GM21526 (cell line): Measurements from ENCODE around the gene WWOX.

ENCODE experiments used
- ATAC-seq: cut with Tn5 transposase; IDR thresholded peaks from one replicate; pipeline ENCODE4 v1.9.1; 2021; ENCODE audit warnings: moderate library complexity; ENCODE audit not compliant: unreplicated experiment, low FRiP score

Gene WWOX

DNA sequence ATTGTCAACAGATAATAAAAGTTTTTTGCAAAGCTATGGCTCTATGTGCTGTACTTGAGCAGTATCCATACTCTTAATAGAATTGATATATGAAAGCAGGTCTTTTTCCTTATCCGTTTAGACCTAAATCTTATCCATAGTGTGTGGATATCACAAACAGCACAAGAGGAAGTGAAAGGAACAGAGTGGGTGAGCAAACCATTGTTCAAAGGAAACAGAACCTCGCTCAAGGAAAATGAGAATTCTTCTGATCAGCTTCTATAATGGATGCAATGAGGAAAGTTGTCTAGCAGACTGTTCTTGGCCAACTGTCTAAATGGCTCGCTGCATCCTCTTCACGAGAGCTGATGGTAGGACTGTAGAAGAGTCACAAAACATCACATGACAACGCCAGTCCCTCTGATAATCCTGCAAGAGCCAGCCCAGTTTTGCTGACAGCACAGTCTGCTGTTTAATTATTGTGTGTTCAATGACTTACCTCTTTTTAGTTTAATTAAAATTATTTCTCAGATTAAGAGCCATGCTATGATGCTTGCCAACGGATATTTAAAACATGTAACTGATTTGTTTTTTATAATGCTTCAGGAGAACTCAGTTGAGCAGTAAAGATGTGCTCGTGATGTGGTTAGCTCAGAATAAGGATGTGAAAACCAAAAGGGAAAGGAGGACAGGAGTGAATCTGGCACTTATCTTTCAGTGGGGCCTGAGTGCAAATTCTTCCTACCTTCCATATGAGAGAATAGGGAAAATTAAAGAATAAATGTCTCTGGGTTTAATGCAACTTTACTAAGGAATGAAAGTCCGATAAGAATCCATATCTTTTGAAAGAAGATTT is 38.5 kb downstream of the WWOX start:
- no peak for ATAC-seq

DNA sequence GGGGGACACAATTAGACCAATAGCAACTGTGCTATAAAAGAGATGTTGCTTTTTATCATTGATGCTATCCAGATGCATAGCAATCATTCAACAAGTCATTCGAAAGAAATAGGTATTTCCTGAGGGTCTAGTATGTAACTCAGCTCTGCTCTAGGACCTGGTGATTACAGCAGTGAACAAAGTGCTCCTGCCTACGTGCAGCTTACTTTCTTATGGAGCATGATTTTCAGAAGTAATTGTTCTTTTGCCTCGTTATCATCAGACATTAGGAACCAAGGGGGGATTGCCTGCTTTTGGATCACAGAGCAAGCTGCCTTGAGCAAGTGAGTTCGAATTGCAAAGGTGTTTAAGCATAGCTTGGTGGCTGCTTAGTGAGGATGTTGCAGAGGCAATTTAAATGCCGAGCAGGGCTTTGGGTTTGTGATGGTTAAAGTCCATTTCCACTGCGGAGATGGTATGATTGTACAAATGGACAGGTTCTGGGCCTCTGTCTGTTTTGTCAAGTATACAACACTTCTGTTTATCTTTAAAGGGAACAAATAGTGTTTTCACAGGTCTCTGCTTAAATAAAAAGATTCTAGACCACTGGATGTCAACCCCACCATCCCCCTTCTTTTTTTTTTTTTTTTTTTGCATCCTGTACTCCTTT is 41.5 kb downstream of the WWOX start:
- no peak for ATAC-seq

- no peak for ATAC-seq
Observed at GRCh38 chr16:78142788-78143187, 43.3 kb downstream of the WWOX start.

DNA sequence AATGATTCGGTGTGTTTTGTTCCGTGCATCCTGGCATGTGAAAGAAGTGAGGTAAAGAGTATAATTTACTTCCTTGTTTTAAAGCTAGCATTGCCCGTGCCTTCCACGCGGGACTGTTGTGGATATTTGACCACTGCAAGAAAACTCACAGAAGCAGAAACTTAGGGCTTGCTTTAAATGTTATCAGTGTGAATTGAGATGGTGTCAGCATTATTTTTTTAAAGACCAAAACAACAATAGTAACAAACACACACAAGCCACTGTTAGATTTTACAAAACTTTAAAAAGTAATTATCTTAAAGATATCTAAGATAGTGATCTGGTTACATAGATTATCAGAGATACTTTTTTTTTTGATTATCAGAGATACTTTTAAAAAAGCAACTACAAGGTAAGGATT is 47.4 kb downstream of the WWOX start:
- no peak for ATAC-seq

DNA sequence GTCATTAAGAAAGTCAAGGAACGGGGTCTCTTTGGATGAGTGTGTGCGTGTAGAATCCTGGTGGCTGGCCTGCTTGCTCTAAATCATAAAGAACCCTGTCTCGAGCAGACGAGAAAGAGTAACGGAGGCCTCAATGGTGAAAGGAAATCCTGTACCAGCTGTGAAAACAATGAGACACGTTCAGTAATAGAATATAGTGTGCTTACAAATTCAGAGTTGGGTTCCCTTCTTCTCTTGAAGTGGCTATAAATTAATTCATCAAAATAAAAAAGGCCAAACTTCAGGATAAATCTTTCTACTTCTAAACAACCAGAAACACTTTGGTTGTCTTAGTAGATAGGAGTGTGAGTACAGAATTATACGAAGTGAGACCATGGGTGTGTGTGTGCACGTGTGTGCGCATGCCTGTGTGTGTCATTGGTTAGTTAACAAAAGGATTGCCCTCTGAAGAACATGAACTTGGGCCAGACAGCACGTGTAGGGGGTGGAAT is 48.5 kb downstream of the WWOX start:
- ATAC-seq: no peak

DNA sequence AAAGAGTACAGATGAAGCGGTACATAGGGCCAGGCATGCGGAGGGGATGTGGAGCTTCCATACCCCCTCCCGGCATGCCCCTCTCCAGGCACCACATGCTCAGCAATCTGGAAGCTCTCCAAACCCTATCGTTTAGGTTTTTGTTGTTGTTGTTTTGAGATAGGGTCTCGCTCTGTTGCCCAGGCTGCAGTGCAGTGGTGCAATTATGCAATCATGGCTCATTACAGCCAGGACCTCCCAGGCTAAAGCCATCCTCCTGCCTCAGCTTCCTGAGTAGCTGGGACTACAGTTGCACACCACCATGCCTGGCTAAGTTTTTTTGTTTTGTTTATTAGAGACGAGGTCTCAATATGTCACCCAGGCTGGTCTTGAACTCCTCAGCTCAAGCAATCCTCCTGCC is 50.8 kb downstream of the WWOX start:
- no peak for ATAC-seq

DNA sequence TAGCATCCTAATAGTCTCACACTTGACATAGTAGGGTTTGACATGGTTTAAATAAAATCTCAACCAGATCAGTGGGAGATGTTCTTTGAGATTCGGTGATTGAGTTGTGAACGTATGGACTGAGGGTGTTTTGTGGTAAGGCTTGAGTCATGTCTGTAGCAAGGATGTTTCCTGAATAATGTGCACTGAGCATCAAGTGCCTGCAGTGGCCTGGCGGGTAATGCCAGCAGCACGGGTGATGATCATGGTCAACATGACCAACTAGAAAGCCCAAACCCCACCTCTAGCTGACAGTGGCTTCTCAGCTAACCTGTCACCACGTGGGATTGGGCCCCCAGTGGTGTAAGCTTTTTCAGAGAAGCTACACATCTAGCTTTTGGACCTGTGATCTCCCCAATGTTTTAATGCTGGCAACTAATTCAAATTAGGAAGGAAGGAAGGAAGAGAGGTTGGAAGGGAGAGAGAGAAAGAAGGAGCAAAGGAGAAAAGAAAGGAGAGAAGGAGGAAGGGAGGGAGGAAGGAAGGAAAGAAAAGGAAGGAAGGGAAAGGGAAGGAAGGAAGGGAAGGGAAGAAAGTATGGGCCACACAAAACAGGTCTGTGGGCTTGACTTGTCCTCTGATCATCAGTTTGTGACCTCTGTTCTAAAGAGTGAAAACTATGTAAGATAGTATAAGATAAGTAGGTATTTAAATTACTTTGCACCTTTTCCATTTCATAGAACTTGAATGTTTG is 55.4 kb downstream of the WWOX start:
- ATAC-seq: no peak

GRCh38 chr16:78155791-78156345 is 56.4 kb downstream of the WWOX start:
- no peak for ATAC-seq

DNA sequence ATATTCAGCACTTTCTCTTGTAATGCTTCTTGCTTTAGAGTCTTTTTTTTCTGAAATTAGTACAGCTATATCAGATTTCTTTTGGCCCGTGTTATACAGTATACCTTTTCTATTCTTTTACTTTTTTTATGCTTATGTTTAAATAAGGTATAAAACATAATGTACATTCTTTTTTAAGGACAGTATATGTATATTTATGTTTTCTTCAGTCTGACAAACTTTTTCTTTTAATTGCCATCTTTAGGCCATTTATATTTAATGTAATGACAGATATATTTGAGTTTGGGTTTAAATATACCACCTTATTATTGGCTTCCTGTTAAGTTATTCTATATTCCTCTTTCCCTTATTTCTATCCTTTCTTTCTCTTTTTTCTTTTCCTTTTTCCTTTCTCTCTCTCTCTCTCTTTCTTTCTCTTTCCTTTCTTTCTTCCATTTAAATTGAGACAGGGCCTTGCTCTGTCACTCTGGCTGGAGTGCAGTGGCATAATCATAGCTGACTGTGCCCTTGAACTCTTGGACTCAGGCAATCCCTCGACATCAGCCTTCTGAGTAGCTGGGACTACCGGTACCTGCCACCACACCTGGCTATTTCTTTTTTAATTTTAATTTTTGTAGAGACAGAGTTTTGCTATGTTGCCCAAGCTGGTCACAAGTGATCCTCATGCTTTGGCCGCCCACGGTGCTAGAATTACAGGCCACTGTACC is 61.7 kb downstream of the WWOX start:
- no peak for ATAC-seq

GRCh38 chr16:78163772-78164670 is 64.6 kb downstream of the WWOX start:
- no peak for ATAC-seq

GRCh38 chr16:78170494-78170933 is 71.1 kb downstream of the WWOX start:
- ATAC-seq: no peak

DNA sequence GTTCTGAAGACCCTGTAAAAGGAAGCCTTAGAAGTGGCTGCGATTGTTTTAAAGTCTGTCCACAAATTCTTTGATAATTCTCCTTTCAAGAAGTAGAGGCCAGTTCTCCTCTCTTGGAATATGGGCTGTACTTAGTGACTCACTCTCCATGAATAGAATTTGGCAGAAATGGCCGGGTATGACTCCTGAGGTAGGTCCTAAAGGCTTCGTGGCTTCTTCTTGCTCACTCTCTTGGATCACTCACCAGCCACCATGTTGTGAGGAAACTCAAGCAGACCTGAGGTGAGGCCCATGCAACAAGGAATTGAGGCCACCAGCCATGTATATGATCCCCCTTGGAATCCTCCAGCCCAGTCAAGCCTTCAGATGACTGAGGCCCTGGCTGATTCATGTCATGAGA is 75.8 kb downstream of the WWOX start:
- no peak for ATAC-seq

DNA sequence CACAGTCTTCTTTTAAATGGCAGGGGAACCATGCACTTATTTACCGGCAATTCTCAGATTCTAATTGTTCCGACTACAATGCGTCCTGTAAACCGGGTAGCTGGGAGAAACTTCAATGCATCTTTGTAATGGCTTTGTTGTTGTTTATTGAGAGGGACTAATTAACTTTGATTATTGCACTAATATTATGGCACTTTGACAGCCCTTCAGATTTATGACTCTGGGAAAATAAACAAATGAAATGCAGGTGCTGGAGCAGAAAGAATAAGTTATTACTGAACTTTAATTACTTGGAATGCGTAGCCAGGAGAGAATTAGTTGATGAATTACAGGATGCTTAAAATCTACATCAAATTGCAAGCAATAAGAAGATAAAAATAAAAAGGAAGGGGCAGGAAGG is 77.0 kb downstream of the WWOX start:
- no peak for ATAC-seq

DNA sequence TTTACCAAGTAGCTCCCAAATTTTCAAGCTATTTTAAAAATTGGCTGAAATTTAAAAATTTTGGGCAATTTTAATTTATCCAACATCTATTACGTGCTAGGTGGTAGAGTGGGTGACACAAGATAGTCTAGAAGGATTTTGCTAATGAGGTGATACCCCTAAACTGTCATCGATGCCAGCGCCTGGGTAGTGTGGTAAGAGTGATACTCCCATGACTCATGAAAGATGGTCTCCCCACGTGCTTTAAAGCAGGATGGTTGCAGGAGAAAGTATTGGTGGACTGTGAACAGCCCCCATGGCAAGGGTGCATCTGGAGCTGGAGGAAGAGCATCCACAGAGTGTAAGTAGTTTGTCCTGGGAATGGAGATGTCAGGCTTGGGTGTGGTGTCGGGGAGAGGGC is 77.8 kb downstream of the WWOX start:
- ATAC-seq: no peak

DNA sequence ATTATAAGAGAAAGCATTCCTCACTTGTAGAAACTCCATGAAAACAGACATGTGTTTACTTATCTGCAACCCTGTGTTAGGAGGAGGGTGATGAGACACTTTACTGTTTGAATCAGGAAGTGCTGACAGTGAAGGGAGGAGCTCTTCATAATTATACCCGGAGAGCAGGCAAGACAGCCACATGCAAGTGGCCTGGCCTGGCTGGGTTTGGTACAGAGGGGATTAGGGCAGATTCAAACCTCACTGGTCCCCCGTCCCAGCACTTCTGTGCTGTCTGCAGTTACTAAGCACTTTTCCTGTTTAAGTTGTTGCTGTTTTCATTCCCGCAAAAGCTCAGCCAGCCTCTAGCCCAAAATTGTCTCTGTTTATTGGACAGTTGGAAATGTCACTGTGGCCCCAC is 78.5 kb downstream of the WWOX start:
- ATAC-seq: no peak

GRCh38 chr16:78179666-78180065 is 80.2 kb downstream of the WWOX start:
- no peak for ATAC-seq

DNA sequence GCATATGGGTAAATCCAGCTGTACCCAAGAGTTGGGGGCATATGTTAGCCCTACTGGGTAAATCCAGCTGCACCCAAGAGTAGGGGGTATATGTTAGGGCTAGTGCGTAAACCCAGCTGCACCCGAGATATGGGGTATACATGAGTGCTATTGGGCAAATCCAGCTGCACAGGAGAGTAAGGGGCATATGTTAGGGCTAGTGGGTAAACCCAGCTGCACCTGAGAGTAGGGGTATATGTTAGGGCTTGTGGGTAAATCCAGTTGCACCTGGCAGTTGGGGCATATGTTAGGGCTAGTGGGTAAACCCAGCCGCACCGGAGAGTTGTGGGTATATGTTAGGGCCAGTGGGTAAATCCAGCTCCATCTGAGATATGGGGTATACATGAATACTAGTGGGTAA is 80.9 kb downstream of the WWOX start:
- ATAC-seq: no peak

DNA sequence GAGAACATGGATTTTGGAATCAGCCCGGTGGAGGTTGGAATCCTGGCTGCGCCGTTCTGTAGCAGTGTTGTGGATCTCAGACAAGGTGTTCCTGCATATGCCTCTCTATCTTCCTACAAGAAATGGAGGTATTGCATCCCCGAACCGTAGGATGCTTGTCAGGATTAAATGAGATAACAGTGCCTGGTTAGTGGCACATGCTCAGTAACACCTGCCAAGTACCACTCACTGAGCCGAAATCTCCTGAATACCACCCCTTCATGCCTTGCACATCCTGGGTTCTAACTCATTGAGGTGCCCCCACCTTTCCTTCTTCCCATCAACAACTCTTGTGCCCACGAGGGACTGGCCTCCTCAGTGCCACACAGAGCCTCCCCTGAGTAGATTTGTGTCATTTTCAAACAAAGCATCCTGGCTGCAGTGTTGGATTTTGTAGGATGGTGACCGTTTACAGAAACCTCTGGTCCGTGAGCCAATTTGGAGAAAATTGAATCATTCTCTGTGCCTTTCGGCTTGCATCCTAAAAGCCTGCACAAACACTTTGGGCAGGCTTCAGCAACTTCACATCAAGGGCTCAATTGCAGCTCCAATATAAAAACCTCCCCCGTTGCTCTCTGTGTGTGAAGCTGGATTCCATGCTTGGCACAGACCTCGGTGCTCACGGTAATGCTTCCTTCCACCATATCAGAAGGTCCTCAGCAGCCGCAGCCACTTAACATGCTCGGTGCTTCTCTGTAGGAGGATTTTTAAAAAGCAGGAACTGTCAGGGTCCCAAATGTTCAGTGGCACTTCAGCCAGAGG is 84.2 kb downstream of the WWOX start:
- ATAC-seq: no peak
